Keratinocyte (primary cell): ENCODE data around the gene RPTN.
A peak's percentile ranks its signal among the peaks of the same experiment; 100 is the strongest.

Experiments
- EZH2 ChIP-seq: IDR thresholded peaks from one replicate; pipeline ENCODE4 v1.6.1; 2012; ENCODE audit warnings: inconsistent platforms, mild to moderate bottlenecking, low read length, moderate library complexity
- TF ChIP-seq, protein P1 (sequence below), 3 experiments: IDR thresholded peaks in 1 of 3; conservative IDR thresholded peaks in 1 of 3; optimal IDR thresholded peaks in 1 of 3; 2 replicates in 2 of 3; 3 replicates in 1 of 3; pipeline versions ENCODE3 to v1.5.1; 2011; ENCODE audit warnings: low read length in 3 of 3, mild to moderate bottlenecking in 3 of 3, moderate library complexity in 2 of 3, control low read depth in 1 of 3, inconsistent platforms in 1 of 3; ENCODE audit not compliant: insufficient read depth in 2 of 3; ENCODE audit errors: extremely low read depth in 1 of 3

DNA sequence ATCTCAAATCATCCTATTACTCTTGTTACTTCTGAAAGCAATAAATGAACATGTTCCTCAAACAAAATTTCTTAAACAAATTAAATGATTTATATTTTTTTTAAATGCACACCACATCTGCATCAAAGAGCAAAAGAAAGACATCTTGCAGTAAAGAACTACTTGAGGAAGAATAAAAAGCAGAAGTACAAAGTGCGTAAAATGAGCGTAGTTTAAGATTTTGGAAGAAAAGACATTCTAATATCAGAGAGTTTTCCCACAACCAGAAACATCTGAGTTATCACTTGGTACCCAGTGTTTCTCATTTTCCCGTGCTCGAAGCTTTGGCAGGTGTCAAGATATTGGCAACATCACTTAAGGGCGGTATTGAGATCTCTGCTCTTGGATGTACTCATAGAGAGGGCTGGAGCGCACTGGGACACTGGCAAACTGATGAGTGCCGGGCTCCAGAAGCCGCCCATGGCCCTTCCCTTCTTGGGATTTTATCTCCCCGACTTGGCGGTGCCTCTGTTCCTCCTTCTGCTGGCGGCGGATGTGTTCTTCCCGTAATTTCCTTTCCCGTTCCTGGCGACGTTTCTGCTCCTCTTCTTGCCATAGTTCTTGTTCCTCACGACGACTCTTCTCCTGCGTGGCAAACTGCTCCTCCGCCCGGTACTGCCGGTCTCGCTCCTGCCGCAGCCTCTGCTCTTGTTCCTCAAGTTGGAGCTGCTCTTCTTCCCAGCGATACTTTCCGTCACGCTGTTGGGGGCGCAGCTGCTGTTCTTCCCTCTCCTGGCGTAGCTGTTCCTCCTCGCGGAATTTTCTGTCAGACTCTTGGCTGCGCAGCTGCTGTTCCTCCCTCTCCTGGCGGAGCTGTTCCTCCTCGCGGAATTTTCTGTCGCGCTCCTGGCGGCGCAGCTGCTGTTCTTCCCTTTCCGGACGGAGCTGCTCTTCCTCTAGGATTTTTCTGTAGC is 51.7 kb downstream of the RPTN start:
- TF ChIP-seq, protein P1, sequence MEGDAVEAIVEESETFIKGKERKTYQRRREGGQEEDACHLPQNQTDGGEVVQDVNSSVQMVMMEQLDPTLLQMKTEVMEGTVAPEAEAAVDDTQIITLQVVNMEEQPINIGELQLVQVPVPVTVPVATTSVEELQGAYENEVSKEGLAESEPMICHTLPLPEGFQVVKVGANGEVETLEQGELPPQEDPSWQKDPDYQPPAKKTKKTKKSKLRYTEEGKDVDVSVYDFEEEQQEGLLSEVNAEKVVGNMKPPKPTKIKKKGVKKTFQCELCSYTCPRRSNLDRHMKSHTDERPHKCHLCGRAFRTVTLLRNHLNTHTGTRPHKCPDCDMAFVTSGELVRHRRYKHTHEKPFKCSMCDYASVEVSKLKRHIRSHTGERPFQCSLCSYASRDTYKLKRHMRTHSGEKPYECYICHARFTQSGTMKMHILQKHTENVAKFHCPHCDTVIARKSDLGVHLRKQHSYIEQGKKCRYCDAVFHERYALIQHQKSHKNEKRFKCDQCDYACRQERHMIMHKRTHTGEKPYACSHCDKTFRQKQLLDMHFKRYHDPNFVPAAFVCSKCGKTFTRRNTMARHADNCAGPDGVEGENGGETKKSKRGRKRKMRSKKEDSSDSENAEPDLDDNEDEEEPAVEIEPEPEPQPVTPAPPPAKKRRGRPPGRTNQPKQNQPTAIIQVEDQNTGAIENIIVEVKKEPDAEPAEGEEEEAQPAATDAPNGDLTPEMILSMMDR (optimal IDR thresholded peaks at IDR 0.05 in 1 of 3, IDR thresholded peaks at IDR 0.05 in 1 of 3, conservative IDR thresholded peaks at IDR 0.05 in 1 of 3; ENCODE audit: extremely low read depth in 1 of 3, insufficient read depth in 2 of 3, low read length in 3 of 3), result peak in 2 of 3 experiments; percentile 12 to 45
- peak; percentile 51 for TF ChIP-seq EZH2
